Calu3 (cell line): ENCODE measurements around the gene LSAMP. TPM values are rescaled to one million over a fixed set of nuclear protein-coding genes. Genes with fewer than 3 reads are reported as not detected.

Source experiments
- BruUV-seq: library from RNA; stranded (reverse); fragments of 400-500 nt; replicated peaks from 2 replicates; lab custom pipeline; 2021; lab: Mats Ljungman, UMichigan
- CTCF ChIA-PET: fragments of 300-600 bp; sonication (Branson Sonifier 250); formaldehyde crosslinking; loops from one replicate; lab custom pipeline; 2022; ENCODE audit warnings: antibody characterized with exemption; lab: Charles Lee
- DNase-seq: peaks from one replicate; pipeline ENCODE4 v3.0.0; 2022
- H3K27ac Mint-ChIP-seq: one replicate; pipeline ENCODE4 v1.8.0; 2022; ENCODE audit warnings: mixed read lengths; ENCODE audit not compliant: unreplicated experiment
- H3K27me3 Mint-ChIP-seq: one replicate; pipeline ENCODE4 v1.8.0; 2022; ENCODE audit warnings: mixed read lengths; ENCODE audit not compliant: unreplicated experiment
- H3K36me3 Mint-ChIP-seq: one replicate; pipeline ENCODE4 v1.8.0; 2022; ENCODE audit warnings: mild to moderate bottlenecking, moderate library complexity, mixed read lengths; ENCODE audit not compliant: insufficient read depth, unreplicated experiment
- H3K4me1 Mint-ChIP-seq: one replicate; pipeline ENCODE4 v1.8.0; 2022; ENCODE audit warnings: mild to moderate bottlenecking, low read depth, mixed read lengths; ENCODE audit not compliant: unreplicated experiment
- H3K4me3 Mint-ChIP-seq: one replicate; pipeline ENCODE4 v1.8.0; 2022; ENCODE audit warnings: mild to moderate bottlenecking, low read depth, moderate library complexity, mixed read lengths; ENCODE audit not compliant: unreplicated experiment
- H3K9me3 Mint-ChIP-seq: one replicate; pipeline ENCODE4 v1.8.0; 2022; ENCODE audit warnings: low read depth, mixed read lengths; ENCODE audit not compliant: unreplicated experiment
- intact Hi-C: fragments of 100-400 bp; cut with micrococcal nuclease; formaldehyde crosslinking; loops from one replicate; pipeline ENCODE4 v1.10.0; 2022; ENCODE audit not compliant: unreplicated experiment
- total RNA-seq: library from RNA; stranded (reverse); gene quantifications from 2 replicates; pipeline ENCODE4 v1.2.3, GENCODE V29; 2022
- TF ChIP-seq, protein P1 (sequence below): fragments of 200-600 bp; IDR thresholded peaks from one replicate; pipeline ENCODE4 v1.8.0; 2022; ENCODE audit warnings: antibody characterized with exemption; ENCODE audit not compliant: unreplicated experiment

The LSAMP gene
- total RNA-seq, 1 experiment from 2014 or later, result 0.90 TPM

DNA sequence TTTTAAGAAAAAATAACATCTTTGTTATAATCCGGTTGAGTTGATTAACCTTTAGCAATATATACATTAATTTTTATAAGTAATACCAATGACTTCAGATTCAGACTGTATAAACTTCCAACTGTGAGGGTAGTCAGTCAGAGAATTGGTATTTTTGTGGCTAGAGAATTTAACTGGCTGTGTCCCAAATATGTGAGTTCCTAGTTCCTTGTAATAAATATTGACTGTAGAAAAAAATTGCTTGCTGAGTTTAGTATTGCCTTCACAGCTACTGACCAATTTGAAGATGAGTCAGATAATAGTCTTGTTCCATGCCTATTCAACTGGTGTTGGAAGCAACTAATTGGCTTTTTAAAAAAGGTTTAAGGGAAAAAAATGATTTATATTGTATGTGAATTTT lies 611.2 kb downstream of the LSAMP start:
- no peak for DNase-seq
- Mint-ChIP-seq H3K9me3 (no peaks in the 10 kb centered on the region), H3K27me3 (no peaks in the 10 kb centered on the region), H3K27ac (no peak overlapping the region), H3K4me3 (no peak overlapping the region), H3K4me1 (peaks cover 6% of the 10 kb centered on the region), H3K36me3 (peaks cover 2% of the 10 kb centered on the region)
- BruUV-seq, result no TSS peak
- TF ChIP-seq, protein P1, sequence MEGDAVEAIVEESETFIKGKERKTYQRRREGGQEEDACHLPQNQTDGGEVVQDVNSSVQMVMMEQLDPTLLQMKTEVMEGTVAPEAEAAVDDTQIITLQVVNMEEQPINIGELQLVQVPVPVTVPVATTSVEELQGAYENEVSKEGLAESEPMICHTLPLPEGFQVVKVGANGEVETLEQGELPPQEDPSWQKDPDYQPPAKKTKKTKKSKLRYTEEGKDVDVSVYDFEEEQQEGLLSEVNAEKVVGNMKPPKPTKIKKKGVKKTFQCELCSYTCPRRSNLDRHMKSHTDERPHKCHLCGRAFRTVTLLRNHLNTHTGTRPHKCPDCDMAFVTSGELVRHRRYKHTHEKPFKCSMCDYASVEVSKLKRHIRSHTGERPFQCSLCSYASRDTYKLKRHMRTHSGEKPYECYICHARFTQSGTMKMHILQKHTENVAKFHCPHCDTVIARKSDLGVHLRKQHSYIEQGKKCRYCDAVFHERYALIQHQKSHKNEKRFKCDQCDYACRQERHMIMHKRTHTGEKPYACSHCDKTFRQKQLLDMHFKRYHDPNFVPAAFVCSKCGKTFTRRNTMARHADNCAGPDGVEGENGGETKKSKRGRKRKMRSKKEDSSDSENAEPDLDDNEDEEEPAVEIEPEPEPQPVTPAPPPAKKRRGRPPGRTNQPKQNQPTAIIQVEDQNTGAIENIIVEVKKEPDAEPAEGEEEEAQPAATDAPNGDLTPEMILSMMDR, result no peak
- CTCF ChIA-PET, result no interaction called here
- intact Hi-C loops, result no loop called here

DNA sequence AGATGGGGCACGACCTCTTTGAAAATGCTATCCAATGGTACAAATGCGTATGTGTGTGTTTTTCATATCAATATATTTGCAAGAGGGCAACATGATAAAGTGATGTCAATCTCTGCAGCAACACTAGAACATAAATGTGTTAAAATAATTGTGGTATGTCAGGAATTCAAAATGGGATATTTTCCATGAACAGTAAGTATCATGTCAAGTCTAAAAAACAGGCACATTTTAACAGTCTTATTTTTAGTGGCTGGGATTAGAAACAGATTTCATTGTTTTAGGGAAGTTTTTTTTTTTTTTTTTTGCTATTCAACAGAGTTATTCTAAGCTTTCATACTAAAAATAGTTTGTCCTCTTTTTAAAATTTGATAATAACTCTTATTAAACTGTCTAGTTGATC lies 612.2 kb downstream of the LSAMP start:
- H3K27ac Mint-ChIP-seq, result no peak overlapping the region
- CTCF ChIA-PET, result no interaction called here
- no peaks in the 10 kb centered on the region for H3K36me3 Mint-ChIP-seq
- H3K27me3 Mint-ChIP-seq, result no peaks in the 10 kb centered on the region
- intact Hi-C loops, result no loop called here
- H3K9me3 Mint-ChIP-seq, result no peaks in the 10 kb centered on the region
- BruUV-seq, result no TSS peak
- no peak overlapping the region for H3K4me3 Mint-ChIP-seq
- no peak for DNase-seq
- H3K4me1 Mint-ChIP-seq, result peaks cover 6% of the 10 kb centered on the region
- TF ChIP-seq, protein P1, result no peak

DNA sequence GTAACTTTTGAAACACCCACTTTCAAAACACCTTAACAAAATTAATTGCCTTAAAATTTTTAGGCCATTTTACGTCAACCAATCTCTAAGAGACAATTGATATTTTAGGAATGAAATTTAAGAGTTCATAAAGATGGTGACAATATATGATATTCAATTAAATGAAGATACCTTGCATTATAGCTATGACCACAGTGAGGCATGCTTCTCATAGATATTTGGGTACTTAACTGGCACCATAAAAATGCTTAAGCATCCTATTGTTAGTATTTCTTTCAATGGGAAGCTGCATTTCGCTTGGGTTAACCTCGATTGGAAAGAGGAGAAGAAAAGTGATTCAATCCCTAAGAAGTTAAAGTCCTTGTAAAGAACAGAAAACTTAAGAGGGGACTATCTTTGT lies 613.0 kb downstream of the LSAMP start:
- intact Hi-C loops, result no loop called here
- CTCF ChIA-PET, result interaction anchor here (0.9 kb wide), 1 partner anchor 18 kb away, joined by 3 read pairs; no protein-coding TSS in a partner anchor
- no peak for DNase-seq
- Mint-ChIP-seq H3K27me3 (no peaks in the 10 kb centered on the region), H3K4me1 (peaks cover 6% of the 10 kb centered on the region), H3K36me3 (no peaks in the 10 kb centered on the region), H3K27ac (no peak overlapping the region), H3K9me3 (no peaks in the 10 kb centered on the region), H3K4me3 (no peak overlapping the region)
- TF ChIP-seq, protein P1, result no peak
- BruUV-seq, result no TSS peak

DNA sequence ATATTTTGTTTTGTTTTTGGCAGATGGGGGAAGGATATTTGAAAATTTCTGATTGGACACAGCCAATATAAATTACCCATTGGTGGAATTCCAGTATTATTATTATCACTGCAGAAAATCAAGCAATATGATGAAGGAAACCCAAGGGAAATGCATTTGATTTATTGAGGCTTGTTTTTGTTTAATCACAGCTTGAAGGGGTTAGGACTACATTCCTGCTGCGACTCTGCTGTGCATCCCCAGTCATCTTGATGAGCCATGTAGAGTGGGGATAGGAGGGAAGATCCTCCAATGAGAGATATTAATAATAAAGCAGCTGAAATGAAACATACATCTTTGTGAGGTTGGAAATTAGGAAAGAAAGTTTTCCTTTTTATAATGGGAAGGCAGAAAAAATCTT lies 613.4 kb downstream of the LSAMP start:
- CTCF ChIA-PET, result interaction anchor here (0.9 kb wide), 1 partner anchor 18 kb away, joined by 3 read pairs; no protein-coding TSS in a partner anchor
- TF ChIP-seq, protein P1, result no peak
- Mint-ChIP-seq H3K4me1 (peaks cover 6% of the 10 kb centered on the region), H3K4me3 (no peak overlapping the region), H3K27me3 (no peaks in the 10 kb centered on the region), H3K36me3 (no peaks in the 10 kb centered on the region), H3K9me3 (no peaks in the 10 kb centered on the region), H3K27ac (no peak overlapping the region)
- intact Hi-C loops, result no loop called here
- BruUV-seq, result no TSS peak
- no peak for DNase-seq
